HG03139 (cell line): ENCODE measurements around the gene TMA16.
"Not testable (repeated sequence)": the region's sequence is repeated elsewhere in the genome, so short reads cannot be mapped to it uniquely, and the experiment has no call there.

Experiments
- ATAC-seq: cut with Tn5 transposase; IDR thresholded peaks from one replicate; pipeline ENCODE4 v1.9.1; 2021; ENCODE audit not compliant: unreplicated experiment

The TMA16 gene

GRCh38 chr4:163505374-163505773 is 10.9 kb downstream of the TMA16 start:
- no peak for ATAC-seq

- no peak for ATAC-seq
Observed at GRCh38 chr4:163515198-163515597, 20.7 kb downstream of the TMA16 start.

- no peak for ATAC-seq
Observed at GRCh38 chr4:163523791-163524365, 29.4 kb downstream of the TMA16 start.

- ATAC-seq: no peak
Observed at GRCh38 chr4:163525982-163526381, 31.5 kb downstream of the TMA16 start.

- ATAC-seq: no peak
Observed at GRCh38 chr4:163527172-163527571, 32.7 kb downstream of the TMA16 start.

GRCh38 chr4:163528653-163529052 is 34.2 kb downstream of the TMA16 start:
- ATAC-seq: no peak

GRCh38 chr4:163534056-163534455 is 39.6 kb downstream of the TMA16 start:
- no peak for ATAC-seq

- ATAC-seq: no peak
Observed at GRCh38 chr4:163535657-163536056, 41.2 kb downstream of the TMA16 start.

GRCh38 chr4:163536091-163536490 is 41.6 kb downstream of the TMA16 start:
- no peak for ATAC-seq

GRCh38 chr4:163537114-163537513 is 42.6 kb downstream of the TMA16 start:
- ATAC-seq: no peak

GRCh38 chr4:163538820-163539219 is 44.3 kb downstream of the TMA16 start:
- not testable (repeated sequence) for ATAC-seq

- no peak for ATAC-seq
Observed at GRCh38 chr4:163540448-163540847, 46.0 kb downstream of the TMA16 start.

GRCh38 chr4:163540977-163541376 is 46.5 kb downstream of the TMA16 start:
- no peak for ATAC-seq

GRCh38 chr4:163542275-163542674 is 47.8 kb downstream of the TMA16 start:
- ATAC-seq: no peak

- ATAC-seq: peak; percentile 84
Observed at GRCh38 chr4:163544407-163545038, 50.0 kb downstream of the TMA16 start.

GRCh38 chr4:163548481-163549243 is 54.2 kb downstream of the TMA16 start:
- peak; percentile 38 for ATAC-seq

- ATAC-seq: no peak
Observed at GRCh38 chr4:163550869-163551267, 56.4 kb downstream of the TMA16 start.

GRCh38 chr4:163553146-163553545 is 58.7 kb downstream of the TMA16 start:
- ATAC-seq: no peak

GRCh38 chr4:163554870-163555465 is 60.5 kb downstream of the TMA16 start:
- ATAC-seq: no peak

GRCh38 chr4:163556177-163556576 is 61.7 kb downstream of the TMA16 start:
- no peak for ATAC-seq

GRCh38 chr4:163556650-163557391 is 62.3 kb downstream of the TMA16 start:
- no peak for ATAC-seq
